ENCODE results near the gene MAPKAP1. TPM values are rescaled to one million over a fixed set of nuclear protein-coding genes. Genes with fewer than 3 reads are reported as not detected.

The MAPKAP1 gene
- total and polyA plus RNA-seq, 9 of the 15 experiments (the other 6 are each of a cell fraction or from before 2014, with no cell fraction given): 2.6 to 82.1 (median 61.1) TPM

DNA sequence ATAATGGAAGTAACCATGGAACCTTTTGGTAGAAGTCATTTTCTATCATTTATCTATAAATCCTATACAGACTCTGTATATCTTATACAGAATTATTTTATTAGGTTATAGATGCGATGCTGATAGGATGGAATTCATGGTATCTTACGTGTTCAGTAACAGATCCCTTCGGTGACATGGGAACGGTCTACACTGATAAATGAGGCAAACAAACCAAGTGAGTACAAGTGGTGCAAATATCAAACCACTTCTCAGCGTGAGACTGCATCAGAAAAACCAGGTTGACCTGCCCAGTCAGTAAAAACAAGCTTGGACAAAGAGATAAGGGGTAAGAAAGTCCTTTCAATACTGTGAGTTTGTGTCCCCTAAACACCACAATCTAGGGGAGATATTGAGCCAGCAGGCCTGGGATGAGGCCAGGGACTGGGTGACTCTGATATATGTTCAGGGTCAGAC is 229.9 kb downstream of the MAPKAP1 start (continued):
- no peak for TF ChIP-seq ZNF407 (IDR thresholded peaks at IDR 0.05; ENCODE audit: low read depth)
- TF ChIP-seq, protein P1, sequence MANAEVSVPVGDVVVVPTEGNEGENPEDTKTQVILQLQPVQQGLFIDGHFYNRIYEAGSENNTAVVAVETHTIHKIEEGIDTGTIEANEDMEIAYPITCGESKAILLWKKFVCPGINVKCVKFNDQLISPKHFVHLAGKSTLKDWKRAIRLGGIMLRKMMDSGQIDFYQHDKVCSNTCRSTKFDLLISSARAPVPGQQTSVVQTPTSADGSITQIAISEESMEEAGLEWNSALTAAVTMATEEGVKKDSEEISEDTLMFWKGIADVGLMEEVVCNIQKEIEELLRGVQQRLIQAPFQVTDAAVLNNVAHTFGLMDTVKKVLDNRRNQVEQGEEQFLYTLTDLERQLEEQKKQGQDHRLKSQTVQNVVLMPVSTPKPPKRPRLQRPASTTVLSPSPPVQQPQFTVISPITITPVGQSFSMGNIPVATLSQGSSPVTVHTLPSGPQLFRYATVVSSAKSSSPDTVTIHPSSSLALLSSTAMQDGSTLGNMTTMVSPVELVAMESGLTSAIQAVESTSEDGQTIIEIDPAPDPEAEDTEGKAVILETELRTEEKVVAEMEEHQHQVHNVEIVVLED (CRISPR knock-in tag; IDR thresholded peaks at IDR 0.05): no peak
- no peak for TF ChIP-seq RBM34 (IDR thresholded peaks at IDR 0.05; ENCODE audit: borderline replicate concordance, insufficient read depth, low read length)
- TF ChIP-seq MXI1 (IDR thresholded peaks at IDR 0.05; ENCODE audit: low read depth, low read length): no peak
- peak; percentile 86; the same call in 1 of the 2 replicates for TF ChIP-seq EP300 (IDR thresholded peaks at IDR 0.05; ENCODE audit: low read length)
- no peak for TF ChIP-seq SAFB2 (IDR thresholded peaks at IDR 0.05; ENCODE audit: borderline replicate concordance, low read depth, low read length, severe bottlenecking)
- TF ChIP-seq PRPF4 (IDR thresholded peaks at IDR 0.05; ENCODE audit: insufficient read depth, low read depth, low read length, poor library complexity, severe bottlenecking): no peak
- TF ChIP-seq ZNF324 (CRISPR knock-in tag; IDR thresholded peaks at IDR 0.05): no peak
- no peak for TF ChIP-seq MYC (IDR thresholded peaks at IDR 0.05; ENCODE audit: low read depth, low read length)
- no peak for TF ChIP-seq MYC (CRISPR knock-in tag; IDR thresholded peaks at IDR 0.05; ENCODE audit: borderline replicate concordance, low read depth)
- TF ChIP-seq ZNF354B (CRISPR knock-in tag; IDR thresholded peaks at IDR 0.05): no peak
- no peak for TF ChIP-seq ZNF140 (CRISPR knock-in tag; IDR thresholded peaks at IDR 0.05)
- no peak for TF ChIP-seq NR1H2 (CRISPR knock-in tag; IDR thresholded peaks at IDR 0.05)
- no peak for TF ChIP-seq GTF2A2 (tag; IDR thresholded peaks at IDR 0.05)
- no peak for TF ChIP-seq ZNF740 (CRISPR knock-in tag; IDR thresholded peaks at IDR 0.05)
- no peak for TF ChIP-seq ZNF740 (tag; IDR thresholded peaks at IDR 0.05)
- no peak for TF ChIP-seq TAF1 (IDR thresholded peaks at IDR 0.05; ENCODE audit: control insufficient read depth, extremely low read depth, insufficient read depth, low read length, severe bottlenecking)

Measured in K562 (cell line).